Measurements from ENCODE around the gene PGAP1. TPM values are rescaled to one million over a fixed set of nuclear protein-coding genes. Genes with fewer than 3 reads are reported as not detected.

Gene PGAP1
- total and polyA plus RNA-seq, 2 of the 8 experiments (the other 6 are each of a cell fraction or from before 2014, with no cell fraction given), result 8.3 to 24.1 TPM

DNA sequence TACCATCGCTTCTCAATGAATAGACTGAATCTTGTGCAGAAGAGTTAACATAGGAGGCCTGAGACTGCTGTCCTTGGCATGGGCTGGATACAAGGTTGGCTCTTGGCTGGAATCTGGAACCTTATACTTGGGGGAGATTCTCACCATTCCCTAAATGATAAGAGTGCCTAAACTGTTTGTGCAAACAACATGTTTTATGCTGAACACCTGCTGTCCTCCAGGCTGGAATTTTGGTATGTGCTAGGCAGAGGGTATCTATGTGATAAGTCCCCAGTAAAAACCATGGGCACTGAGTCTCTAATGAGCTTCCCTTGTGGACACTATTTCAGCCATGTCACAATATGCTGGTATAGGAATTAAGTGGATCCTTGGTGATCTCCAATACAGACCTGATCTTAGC, 12.8 kb downstream of the PGAP1 start:
- Histone ChIP-seq H4K5ac (ENCODE audit: insufficient read length, low read depth, low read length) (no peak overlapping the region), H2BK20ac (ENCODE audit: low read length) (no peak overlapping the region), H3K4me3 (ENCODE audit: extremely low read depth in 1 of 4, insufficient read depth in 2 of 4, low read depth in 3 of 4, low read length in 4 of 4) (no peak overlapping the region), H3K4me2 (ENCODE audit: insufficient read depth in 1 of 2, low read depth in 2 of 2, low read length in 2 of 2) (no peak overlapping the region), H2BK120ac (replicated peaks; ENCODE audit: low read depth, low read length) (no peak overlapping the region), H2BK12ac (ENCODE audit: low read depth, low read length) (no peak overlapping the region), H3K4ac (replicated peaks; ENCODE audit: insufficient read length, low read depth, low read length) (no peak overlapping the region), H3K79me1 (ENCODE audit: low read depth, low read length) (no peaks in the 10 kb centered on the region), H2AK5ac (ENCODE audit: low read depth, low read length) (no peak overlapping the region), H3K27ac (ENCODE audit: low read depth, low read length) (no peak overlapping the region), H3K4me1 (replicated peaks in 1 of 4; ENCODE audit: control insufficient read depth in 3 of 4, insufficient read depth in 4 of 4, low read length in 3 of 4) (no peaks in the 10 kb centered on the region), H4K8ac (ENCODE audit: extremely low read depth, insufficient read depth, low read length) (no peak overlapping the region), H4K91ac (replicated peaks; ENCODE audit: insufficient read length, low read length) (no peak overlapping the region), H3K56ac (replicated peaks; ENCODE audit: insufficient read length, low read depth, low read length) (no peak overlapping the region), H2BK5ac (ENCODE audit: low read depth, low read length) (no peak overlapping the region), H3K14ac (ENCODE audit: insufficient read length) (no peak overlapping the region), H3K9ac (replicated peaks in 1 of 4; ENCODE audit: extremely low read depth in 1 of 4, low read depth in 3 of 4, low read length in 3 of 4) (no peak overlapping the region), H3K23ac (ENCODE audit: insufficient read length) (no peak overlapping the region), H3K18ac (ENCODE audit: extremely low read depth, low read length) (no peak overlapping the region), H2AFZ (ENCODE audit: low read length) (no peak overlapping the region), H3K36me3 (ENCODE audit: control insufficient read depth in 2 of 4, insufficient read depth in 4 of 4, low read length in 3 of 4) (peaks cover 4 to 56% (median 30%) of the 10 kb centered on the region in 4 experiments; a peak in 7 of 8 replicates), H3K27me3 (replicated peaks in 1 of 4; ENCODE audit: control insufficient read depth in 3 of 4, extremely low read depth in 1 of 4, insufficient read depth in 3 of 4, low read length in 3 of 4) (peaks cover 0 to 1% (median 0%) of the 10 kb centered on the region in 4 experiments; a peak in 1 of 7 replicates), H4K20me1 (replicated peaks in 1 of 2; ENCODE audit: control insufficient read depth in 1 of 2, insufficient read depth in 2 of 2, low read length in 2 of 2) (no peaks in the 10 kb centered on the region), H3K79me2 (ENCODE audit: control insufficient read depth in 1 of 2, insufficient read depth in 2 of 2, low read length in 2 of 2) (no peaks in the 10 kb centered on the region), H3K9me3 (ENCODE audit: insufficient read depth in 2 of 2, low read depth in 1 of 2, low read length in 1 of 2) (no peaks in the 10 kb centered on the region), H3K23me2 (ENCODE audit: low read depth, low read length) (no peaks in the 10 kb centered on the region; the same call in 1 of the 2 replicates), H2BK15ac (ENCODE audit: low read length) (no peak overlapping the region)
- TF ChIP-seq BCL11A (IDR thresholded peaks at IDR 0.05; ENCODE audit: low read depth in 2 of 2, low read length in 2 of 2) (no peak), EP300 (IDR thresholded peaks at IDR 0.05; ENCODE audit: borderline replicate concordance in 1 of 2, low read depth in 2 of 2, low read length in 2 of 2) (no peak), POLR2A (IDR thresholded peaks at IDR 0.05; ENCODE audit: control extremely low read depth in 1 of 2, low read depth in 2 of 2, low read length in 2 of 2) (no peak), SRF (IDR thresholded peaks at IDR 0.05; ENCODE audit: low read depth, low read length) (no peak), SP4 (IDR thresholded peaks at IDR 0.05; ENCODE audit: low read length) (no peak), JUND (IDR thresholded peaks at IDR 0.05; ENCODE audit: low read length) (no peak), FOSL1 (IDR thresholded peaks at IDR 0.05; ENCODE audit: insufficient read depth, low read depth, low read length) (no peak), CEBPB (IDR thresholded peaks at IDR 0.05; ENCODE audit: low read depth, low read length) (no peak), HDAC2 (IDR thresholded peaks at IDR 0.05; ENCODE audit: borderline replicate concordance in 1 of 2, low read depth in 2 of 2, low read length in 2 of 2) (no peak), TAF7 (optimal IDR thresholded peaks at IDR 0.05; ENCODE audit: borderline replicate concordance, low read depth, low read length) (no peak), SAP30 (IDR thresholded peaks at IDR 0.05; ENCODE audit: insufficient read depth, insufficient replicate concordance, low read length) (no peak)
- TF ChIP-seq, protein P1, sequence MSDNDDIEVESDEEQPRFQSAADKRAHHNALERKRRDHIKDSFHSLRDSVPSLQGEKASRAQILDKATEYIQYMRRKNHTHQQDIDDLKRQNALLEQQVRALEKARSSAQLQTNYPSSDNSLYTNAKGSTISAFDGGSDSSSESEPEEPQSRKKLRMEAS (IDR thresholded peaks at IDR 0.05), result no peak
- 93% methylated on average over 1 of the region's 1 CpG; no CpG with 5 or more reads in 1 of the 2 experiments for WGBS, 2 experiments (ENCODE audit: extremely low coverage in 1 of 2, insufficient coverage in 1 of 2, insufficient read length in 1 of 2, insufficient replicate concordance in 2 of 2, low coverage in 1 of 2, low lambda C conversion rate in 2 of 2, missing lambda C conversion rate in 1 of 2)
- DNase-seq (ENCODE audit: low read depth in 1 of 2, low spot score in 2 of 2), result no peak
- ChIA-PET CTCF (ENCODE audit: partially characterized antibody) (no interaction called here), POLR2A (ENCODE audit: partially characterized antibody) (no interaction called here)
- no peak for FAIRE-seq

All from H1 (cell line).